HG03280 (cell line): ENCODE results near the gene GRIN2A.

ENCODE experiments used
- ATAC-seq: cut with Tn5 transposase; IDR thresholded peaks from one replicate; pipeline ENCODE4 v1.9.1; 2021; ENCODE audit warnings: mild to moderate bottlenecking, moderate library complexity; ENCODE audit not compliant: unreplicated experiment

GRIN2A gene

DNA sequence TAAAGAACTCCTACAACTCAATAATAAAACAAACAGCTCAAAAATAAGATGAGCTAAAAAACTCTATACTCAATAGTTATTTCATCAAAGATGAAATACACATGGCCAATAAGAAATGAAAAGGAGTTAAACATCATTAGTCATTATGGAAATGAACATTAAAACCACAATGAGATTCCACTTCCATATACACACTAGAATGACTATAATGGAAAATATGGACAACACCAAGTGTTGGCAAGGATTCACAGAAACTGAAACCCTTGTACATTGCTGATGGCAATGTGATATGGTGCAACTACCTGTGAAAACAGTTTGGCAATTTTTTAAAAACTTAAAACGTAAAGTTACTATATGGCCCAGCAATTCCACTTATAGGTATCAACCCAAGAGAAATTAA lies 91.4 kb downstream of the GRIN2A start:
- ATAC-seq: no peak

DNA sequence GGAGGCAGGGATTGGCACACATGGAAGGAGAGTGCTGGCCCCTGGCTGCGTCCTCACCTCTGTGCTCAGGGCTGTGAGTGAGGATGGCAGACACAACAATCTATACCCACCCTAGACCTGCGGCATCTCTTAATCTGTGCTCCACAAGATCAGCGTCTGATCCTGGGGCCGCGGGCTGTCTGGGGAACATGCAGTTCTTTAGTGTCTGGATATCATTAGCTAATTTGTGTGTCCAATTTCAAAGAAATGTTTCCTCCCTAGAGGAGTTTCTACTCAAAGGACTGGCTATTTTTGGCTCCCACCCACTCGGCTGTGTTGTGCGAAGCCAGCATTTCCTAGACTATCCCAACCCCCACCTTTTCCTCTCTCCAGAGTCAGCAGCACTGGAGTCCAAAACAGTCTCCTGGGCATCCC lies 93.8 kb downstream of the GRIN2A start:
- ATAC-seq: no peak

DNA sequence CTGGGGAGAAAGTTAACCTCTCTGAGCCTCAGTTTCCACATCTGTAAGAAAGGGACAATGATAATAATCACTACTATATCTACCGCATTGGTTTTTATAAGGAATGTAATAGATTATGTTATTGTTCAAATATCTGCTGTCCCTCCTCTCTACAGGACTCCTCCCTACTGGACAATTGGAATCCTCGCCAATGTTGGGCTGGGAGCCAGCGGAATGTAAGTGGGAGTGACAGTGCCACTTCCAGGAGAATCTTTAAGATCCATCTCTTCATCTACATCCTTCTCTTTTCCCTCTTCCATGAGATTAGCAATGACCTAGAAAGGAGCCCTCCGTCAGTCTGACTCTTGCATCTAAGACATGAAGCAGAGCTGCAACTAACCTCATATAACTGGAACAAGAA lies 95.1 kb downstream of the GRIN2A start:
- no peak for ATAC-seq

DNA sequence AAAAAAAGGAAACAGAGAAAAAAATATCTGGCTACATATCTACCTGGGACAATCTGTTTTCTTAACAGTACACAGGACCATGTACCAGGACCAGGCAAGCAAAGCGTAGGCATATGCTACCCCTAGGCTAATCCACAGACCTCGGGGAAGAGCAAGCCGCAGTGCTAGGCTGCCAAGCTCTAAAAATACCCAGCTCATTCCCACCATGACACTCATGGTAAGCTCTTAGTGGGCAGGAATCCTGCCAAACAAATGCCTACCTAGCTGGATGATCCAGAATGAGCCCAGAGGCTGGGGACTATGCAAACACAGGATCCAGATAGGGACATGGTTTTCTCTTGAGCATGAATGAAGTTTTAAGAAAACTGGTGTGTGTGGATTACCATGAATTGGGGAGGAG lies 95.6 kb downstream of the GRIN2A start:
- ATAC-seq: no peak

DNA sequence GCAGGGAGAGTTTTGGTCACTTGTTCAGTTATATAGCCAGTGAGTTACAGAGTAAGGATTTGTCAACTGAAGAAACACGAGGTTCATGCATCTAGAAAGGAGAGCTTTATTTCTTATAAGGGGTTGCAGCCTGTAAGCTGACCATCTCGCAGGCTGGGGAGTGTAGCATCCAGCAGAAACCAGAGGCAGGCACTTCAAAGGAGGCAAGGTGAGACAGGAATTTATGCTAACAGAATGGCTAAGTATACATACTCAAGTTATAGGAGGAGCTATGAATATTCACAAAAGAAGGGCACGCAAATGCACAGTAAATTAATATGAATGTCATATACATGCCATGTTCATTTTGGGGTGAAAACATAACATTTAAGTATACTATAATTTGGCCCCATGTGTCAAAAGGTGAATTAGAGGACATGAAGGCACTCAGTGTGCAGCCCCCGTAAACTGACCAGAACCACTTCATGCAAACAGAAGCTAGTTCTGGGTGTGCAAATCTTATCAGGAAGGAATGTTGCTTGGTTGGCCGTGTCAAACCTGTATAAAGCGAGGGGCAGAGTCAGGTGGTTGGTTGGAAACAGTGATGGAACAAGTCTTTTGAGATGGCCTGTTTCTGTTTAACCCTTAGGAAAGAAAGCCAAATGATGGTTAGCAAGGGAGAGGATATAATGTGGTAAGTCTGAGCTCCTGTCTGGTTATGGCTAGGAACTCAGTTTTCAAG lies 97.0 kb downstream of the GRIN2A start:
- ATAC-seq: no peak

DNA sequence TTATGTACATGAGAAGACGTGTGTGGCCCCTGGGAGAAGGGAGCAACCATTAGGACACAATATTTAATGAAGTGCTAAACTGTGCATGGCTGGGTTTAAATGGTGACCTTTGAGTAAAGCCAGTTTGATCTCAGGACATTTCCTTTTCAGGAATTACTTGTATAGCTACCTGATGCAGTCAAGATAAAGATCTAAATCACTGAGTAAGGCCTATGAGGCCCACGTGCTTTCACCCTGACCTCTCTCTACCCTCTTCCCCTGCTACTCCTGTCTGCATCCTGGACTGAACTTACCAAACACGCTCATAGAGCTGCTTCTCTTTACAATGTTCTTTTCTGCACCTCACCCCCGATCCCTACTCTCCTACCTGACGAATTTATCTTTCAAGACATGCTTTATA lies 98.9 kb downstream of the GRIN2A start:
- no peak for ATAC-seq

GRCh38 chr16:10081201-10081940 lies 100.9 kb downstream of the GRIN2A start:
- no peak for ATAC-seq

GRCh38 chr16:10080051-10080772 lies 102.0 kb downstream of the GRIN2A start:
- ATAC-seq: no peak

DNA sequence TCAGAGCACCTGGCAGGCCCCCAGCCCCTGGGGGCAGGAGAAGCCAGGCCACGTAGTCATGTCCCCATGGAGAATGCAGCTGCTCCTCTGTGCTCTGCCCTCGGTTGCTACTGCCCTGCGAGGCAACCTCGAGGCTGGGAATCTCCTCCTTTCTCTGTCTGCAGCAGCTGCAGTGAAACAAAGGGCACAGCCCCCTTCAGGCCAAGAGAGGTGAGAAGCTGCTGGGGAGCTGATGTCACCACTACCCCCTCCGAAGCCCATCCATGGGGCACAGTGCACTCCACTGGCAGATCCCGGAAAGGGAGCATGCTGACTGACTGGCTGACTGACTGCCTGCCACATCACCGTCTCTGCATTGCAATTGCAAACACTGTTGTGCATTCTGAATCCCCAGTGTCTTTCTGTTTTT lies 103.7 kb downstream of the GRIN2A start:
- no peak for ATAC-seq

GRCh38 chr16:10077861-10078260 lies 104.4 kb downstream of the GRIN2A start:
- ATAC-seq: no peak

- no peak for ATAC-seq
Measured at GRCh38 chr16:10076037-10076436, 106.2 kb downstream of the GRIN2A start.

DNA sequence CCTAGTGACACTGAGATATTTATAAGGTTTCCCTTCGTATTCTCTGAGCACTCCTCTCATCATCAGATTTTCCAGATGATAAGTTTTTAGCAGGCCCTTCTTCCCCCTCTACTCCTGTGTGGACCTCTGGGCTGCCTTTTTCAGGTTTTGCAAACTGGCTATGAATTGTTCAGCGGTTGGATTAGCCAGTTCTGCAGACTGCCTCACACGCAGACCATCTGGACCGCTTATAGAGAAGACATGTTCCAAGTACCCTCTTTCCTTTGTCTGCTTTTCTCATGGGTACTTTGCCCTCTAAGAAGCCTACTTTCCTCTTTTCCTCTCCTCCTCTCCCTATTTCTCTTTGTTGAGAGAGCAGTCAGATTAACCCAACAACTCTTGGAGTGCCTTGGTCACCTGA lies 111.6 kb downstream of the GRIN2A start:
- no peak for ATAC-seq

DNA sequence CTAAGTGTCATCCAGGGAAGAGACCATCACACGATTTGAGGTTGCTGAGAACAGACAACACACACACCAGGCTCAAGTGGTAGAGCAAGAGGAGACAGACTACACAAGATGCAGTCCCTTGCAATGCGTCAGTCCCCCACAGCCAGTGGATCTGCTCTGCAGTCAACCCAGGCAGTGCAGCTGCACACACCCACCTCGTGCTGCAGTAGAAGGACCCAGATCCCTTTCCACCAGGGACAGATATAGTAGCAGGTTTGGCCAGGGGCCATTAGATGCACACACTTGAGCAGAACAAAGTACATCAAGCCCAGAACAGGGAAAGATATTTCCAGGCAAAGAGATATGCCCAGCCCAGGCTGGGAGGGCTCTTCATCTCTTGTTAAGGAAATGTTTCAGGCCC lies 112.9 kb downstream of the GRIN2A start:
- ATAC-seq: no peak

- ATAC-seq: no peak
Measured at GRCh38 chr16:10067835-10068234, 114.4 kb downstream of the GRIN2A start.

DNA sequence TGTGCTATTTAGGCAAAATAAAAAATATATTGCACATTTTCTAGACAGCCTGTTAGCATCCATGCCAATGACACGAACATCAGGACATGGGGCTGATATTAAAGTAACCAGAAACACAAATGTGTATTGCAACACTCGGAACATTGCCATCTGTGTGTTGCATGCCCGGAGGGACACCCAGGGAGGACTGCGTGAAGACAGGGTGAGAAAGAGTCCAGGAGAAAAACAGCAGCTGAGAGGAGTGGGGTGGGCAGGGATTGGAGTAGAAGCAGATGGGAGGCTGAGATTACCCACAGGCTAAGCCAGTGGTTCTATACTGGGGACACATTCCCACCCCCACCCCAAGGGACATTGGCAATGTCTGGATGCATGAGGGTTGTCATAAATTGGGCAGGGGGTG lies 114.8 kb downstream of the GRIN2A start:
- no peak for ATAC-seq

DNA sequence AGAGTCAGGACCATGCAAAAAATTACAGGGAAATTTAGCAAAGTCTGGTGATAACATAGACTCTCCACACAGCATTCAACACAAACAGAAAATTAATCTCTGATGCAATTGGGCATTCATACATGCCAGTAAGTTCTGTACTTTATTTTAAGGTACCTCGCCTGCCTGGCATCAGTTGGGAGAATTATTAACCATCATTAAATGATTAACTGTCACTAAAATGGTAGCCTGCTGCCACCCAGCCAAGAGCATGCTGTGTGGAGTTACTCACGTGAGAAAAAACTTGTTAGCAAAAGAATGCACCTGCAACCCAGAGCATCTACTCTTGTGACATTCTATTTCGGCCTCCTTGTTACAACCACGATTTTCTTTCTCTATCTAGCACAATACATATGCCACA lies 117.2 kb downstream of the GRIN2A start:
- ATAC-seq: no peak

DNA sequence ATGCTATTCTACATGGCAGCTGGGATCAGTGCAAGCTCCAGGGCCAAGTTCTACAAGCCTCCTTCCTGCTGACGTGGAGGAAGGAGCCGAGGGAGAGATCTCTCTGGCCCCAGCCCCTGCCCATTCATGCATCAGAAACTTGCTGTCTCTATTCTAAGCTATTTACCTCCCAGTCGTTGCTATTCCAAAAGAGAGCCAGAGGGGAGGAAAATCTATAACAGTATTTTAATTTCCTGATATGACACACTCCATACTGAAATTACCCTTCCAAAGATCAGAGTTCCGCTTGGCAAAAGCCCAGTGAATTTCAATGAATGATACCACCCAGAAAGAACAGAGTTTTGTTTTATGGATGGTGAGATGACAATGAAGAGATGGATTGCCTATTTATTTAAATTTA lies 133.4 kb downstream of the GRIN2A start:
- no peak for ATAC-seq

GRCh38 chr16:10045947-10046346 lies 136.3 kb downstream of the GRIN2A start:
- no peak for ATAC-seq

DNA sequence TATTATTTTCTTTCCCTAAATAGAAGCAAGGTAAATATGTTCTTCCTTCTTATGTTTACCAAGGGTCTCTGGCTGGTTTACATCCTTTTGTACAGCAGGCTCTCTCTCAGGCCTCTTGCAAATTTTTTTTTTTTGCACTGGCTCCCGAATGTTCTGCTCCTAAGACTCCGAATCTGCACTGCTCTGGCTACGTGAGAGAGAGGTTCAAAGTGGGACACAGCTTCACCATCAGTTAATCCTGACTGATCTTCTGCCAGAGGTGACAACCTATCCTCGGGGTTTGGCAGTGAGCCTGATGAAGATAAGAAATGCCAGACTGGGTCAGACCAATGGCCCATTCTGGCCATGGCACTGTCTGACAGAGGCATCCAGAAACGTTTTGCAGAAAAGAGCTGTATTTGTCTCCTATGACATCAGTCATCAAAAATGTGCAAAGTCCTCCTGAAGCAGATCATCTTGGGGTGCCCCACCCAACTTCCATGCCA lies 136.9 kb downstream of the GRIN2A start:
- no peak for ATAC-seq

DNA sequence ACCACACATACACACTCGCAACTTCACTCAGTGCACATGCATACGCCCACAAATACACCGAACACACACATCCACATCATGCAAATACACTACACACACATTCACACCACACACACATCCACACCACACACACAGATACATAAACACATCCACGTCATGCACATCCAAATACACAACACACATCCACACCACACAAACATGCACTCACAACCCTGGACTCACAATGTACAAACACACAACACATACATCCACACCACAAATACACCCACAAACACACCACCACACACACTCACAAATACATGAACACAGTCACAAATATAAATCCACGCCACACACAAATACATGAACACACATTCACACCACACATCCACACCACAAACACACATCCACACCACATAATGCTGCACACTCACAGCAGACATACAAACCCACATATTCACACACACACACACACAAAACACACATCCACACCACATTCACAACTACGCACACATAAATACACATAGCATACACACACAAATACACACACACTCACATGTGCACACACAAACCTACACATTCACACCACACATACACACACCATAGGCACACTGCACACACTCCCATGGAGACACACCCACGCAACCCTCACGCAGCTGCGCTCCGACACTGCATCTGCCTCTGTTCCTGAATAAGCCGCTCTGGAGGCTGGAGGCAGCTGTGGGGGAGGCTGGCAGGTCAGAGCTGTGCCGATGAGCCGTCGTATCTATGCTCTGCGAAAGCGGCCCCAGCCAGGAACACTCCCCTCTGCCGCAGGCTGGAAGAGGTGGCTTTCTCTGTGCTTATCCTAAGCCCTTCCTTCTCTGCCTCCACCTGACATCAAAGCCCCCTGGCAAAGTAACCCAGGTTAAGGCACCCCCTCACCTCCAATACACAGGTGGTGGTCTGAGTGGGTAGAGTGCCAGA lies 141.8 kb downstream of the GRIN2A start:
- ATAC-seq: no peak
